ENCODE results near the gene CCL17.

Gene CCL17

GRCh38 chr16:57446531-57447185 is 42.1 kb downstream of the CCL17 start:
- Histone ChIP-seq H3K4me3 (peak overlapping the region; percentile 93), H3K27ac (peak overlapping the region; percentile 88 to 89)
- TF ChIP-seq, protein P1, sequence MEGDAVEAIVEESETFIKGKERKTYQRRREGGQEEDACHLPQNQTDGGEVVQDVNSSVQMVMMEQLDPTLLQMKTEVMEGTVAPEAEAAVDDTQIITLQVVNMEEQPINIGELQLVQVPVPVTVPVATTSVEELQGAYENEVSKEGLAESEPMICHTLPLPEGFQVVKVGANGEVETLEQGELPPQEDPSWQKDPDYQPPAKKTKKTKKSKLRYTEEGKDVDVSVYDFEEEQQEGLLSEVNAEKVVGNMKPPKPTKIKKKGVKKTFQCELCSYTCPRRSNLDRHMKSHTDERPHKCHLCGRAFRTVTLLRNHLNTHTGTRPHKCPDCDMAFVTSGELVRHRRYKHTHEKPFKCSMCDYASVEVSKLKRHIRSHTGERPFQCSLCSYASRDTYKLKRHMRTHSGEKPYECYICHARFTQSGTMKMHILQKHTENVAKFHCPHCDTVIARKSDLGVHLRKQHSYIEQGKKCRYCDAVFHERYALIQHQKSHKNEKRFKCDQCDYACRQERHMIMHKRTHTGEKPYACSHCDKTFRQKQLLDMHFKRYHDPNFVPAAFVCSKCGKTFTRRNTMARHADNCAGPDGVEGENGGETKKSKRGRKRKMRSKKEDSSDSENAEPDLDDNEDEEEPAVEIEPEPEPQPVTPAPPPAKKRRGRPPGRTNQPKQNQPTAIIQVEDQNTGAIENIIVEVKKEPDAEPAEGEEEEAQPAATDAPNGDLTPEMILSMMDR (IDR thresholded peaks at IDR 0.05) = no peak
- no peak for DNase-seq (ENCODE audit: low spot score)

- TF ChIP-seq, protein P1 (IDR thresholded peaks at IDR 0.05) = no peak
- Histone ChIP-seq H3K4me3 (peak within 1 kb of the TSS; percentile 93), H3K27ac (peak within 1 kb of the TSS; percentile 88 to 89)
- DNase-seq (ENCODE audit: low spot score) = peak; percentile 94
Measured at GRCh38 chr16:57447186-57447962, 42.8 kb downstream of the CCL17 start, which contains the start of the genes CIAPIN1 and COQ9. TSS of gene CIAPIN1 (minus strand) at chr16:57447385. CDS start at chr16:57440928, 6,457 bp downstream. TSS of gene COQ9 (plus strand) at chr16:57447479. CDS start at chr16:57447506, 27 bp downstream.

DNA sequence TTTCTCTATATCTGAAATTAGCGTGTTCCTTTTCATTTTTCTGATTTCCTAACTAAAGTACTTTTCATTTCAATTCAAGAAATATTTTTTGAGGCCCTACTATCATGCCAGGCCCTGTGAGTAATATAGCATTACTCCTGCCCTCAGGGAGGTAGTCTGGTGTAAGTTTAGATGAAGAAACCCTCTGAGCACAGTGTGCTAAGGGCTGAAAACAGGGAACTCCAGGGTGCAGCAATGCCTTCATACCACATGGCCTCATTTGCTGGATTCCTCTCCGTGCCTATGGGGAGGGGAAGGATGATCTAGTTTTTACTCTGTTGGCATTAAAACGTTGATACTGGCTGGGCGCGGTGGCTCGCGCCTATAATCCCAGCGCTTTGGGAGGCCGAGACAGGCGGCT is 47.5 kb downstream of the CCL17 start:
- Histone ChIP-seq H3K27ac (no peak overlapping the region), H3K4me3 (no peak overlapping the region)
- DNase-seq (ENCODE audit: low spot score) = no peak
- TF ChIP-seq, protein P1 (IDR thresholded peaks at IDR 0.05) = no peak

DNA sequence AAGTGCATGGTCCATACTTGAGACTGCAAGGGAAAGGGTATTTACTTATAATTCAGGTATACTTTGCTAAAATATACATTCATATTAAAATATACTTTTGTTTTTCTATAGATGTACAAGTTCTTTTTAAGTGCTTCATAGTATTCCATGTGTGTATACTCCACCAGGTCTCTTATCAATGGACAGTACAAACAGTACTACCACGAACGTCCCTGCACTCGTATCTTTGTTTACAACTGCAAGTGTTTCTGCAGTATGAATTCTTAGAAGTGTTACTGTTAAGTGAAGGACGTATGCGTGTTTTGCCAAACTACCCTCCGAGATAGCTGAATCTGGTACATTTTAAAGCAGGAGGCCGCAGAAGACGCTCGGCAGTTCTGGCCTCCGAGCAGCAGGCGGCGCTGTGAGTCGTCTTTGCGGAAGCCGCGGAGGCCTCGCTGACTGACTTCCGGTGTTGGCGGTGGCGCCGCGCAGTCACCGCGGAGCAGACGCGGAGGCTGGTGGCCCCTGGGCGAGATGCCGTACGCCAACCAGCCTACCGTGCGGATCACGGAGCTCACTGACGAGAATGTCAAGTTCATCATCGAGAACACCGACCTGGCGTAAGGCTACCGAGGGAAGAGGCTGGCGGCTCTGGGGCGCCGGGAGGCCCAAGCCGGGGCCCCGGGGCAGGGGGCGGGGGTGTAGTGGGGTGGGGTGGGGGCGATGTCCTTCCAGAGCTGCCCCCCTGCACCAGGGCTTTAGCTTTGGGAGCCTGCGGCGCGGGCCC is 57.8 kb downstream of the CCL17 start, which contains the start of gene POLR2C:
TSS of gene POLR2C (plus strand) at position 471 of the 769 bp plus-strand sequence. CDS start at position 517, 46 bp downstream.
- DNase-seq (ENCODE audit: low spot score) = peak; percentile 86
- Histone ChIP-seq H3K27ac (peak within 1 kb of the TSS; percentile 90 to 94), H3K4me3 (peak within 1 kb of the TSS; percentile 96)
- TF ChIP-seq, protein P1 (IDR thresholded peaks at IDR 0.05) = peak; percentile 97

- peak; percentile 64 for DNase-seq (ENCODE audit: low spot score)
- TF ChIP-seq, protein P1 (IDR thresholded peaks at IDR 0.05) = no peak
Measured at GRCh38 chr16:57462978-57463362, 58.4 kb downstream of the CCL17 start.

GRCh38 chr16:57464523-57464922 is 60.0 kb downstream of the CCL17 start:
- H3K4me3 ChIP-seq = no peak overlapping the region
- TF ChIP-seq, protein P1 (IDR thresholded peaks at IDR 0.05) = no peak
- DNase-seq (ENCODE audit: low spot score) = no peak
- H3K27ac ChIP-seq = no peak overlapping the region

More at GRCh38 chr16:57462978-57463362, 58.4 kb downstream of the CCL17 start:
- peak overlapping the region; percentile 90 to 94 for H3K27ac ChIP-seq
- H3K4me3 ChIP-seq = peak overlapping the region; percentile 96
